ENCODE data around the gene NFIC.
"Not testable (repeated sequence)": the region's sequence is repeated elsewhere in the genome, so short reads cannot be mapped to it uniquely, and the experiment has no call there.

NFIC gene

DNA sequence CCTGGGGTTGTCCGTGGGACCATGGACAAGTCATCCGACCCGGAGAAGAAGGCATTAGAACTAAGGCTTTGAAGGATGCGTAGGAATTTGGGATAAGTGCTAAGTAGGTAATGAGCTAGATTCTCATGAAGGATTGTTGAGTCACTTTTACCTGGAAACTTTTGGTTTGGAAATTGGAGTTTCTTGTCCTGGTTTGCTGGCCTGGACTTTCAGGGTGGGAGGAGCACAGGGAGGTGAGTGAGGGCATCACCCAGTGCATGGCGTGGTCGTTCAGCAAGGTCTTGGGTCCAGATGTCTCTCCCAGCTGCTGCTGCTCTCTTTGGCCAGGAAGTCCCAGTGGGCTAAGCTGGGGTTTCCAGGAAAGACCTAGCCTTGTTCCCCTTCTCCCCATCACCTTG lies 7.6 kb downstream of the NFIC start:
- DNase-seq (ENCODE audit: low read depth in 2 of 2): no peak

- no peak for DNase-seq (ENCODE audit: low read depth in 2 of 2)
These were observed 8.2 kb downstream of the NFIC start for GRCh38 chr19:3374369-3375112.

DNA sequence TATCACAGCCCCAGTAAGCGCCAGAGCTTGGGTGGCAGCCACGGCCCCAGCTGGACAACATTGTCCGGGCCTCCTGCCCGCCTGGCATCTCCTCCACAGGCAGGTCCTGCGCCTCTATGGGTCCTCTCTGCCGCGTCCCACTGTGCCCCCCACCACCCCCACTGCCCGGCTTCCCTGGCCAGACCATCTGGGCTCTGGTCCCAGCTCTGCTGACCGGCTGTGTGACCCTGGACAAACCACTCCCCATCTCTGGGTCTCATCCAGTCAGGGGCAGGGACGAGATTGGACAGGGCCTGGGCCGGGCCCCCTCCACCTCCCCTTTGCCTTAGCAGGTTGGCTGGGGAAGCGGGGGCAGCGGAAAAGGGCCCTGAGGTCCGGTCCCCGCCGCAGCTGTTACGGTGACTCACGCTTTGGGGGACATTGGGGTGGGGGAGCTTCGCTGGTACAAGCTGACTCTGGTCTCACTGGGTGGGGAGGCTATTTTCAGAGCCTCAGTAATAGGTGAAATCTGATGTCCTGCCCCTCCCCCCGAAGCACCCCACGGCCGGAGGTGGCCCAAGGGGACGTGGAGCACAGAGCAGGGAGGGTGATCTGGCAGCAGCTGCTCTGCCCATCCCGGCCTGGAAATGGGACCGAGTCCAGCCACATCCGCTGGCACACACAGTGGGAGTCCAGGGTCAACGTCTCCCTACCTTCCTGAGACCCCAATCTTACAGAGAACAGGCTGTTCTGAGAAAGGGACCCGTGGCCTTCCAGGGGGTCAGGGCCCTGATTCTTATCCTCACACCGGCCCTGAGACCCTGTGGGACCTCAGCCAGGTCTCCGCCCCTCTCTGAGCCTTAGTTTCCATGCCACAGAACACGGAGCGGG lies 9.1 kb downstream of the NFIC start:
- DNase-seq (ENCODE audit: low read depth in 2 of 2): no peak

DNA sequence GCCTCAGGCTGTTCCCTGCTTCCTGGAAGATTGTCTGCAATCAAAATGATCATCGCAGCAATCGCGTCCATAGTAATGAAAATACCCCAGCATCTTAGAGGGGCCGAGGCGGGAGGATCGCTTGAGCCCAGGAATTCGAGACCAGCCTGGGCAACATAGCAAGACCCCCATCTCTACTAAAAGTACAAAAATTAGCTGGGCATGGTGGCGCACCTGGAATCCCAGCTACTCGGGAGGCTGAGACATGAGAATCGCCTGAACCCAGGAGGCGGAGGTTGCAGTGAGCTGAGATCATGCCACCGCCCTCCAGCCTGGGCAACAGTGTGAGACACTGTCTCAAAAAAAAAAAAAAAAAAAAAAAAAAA lies 9.7 kb downstream of the NFIC start:
- DNase-seq (ENCODE audit: low read depth in 2 of 2): not testable (repeated sequence)

DNA sequence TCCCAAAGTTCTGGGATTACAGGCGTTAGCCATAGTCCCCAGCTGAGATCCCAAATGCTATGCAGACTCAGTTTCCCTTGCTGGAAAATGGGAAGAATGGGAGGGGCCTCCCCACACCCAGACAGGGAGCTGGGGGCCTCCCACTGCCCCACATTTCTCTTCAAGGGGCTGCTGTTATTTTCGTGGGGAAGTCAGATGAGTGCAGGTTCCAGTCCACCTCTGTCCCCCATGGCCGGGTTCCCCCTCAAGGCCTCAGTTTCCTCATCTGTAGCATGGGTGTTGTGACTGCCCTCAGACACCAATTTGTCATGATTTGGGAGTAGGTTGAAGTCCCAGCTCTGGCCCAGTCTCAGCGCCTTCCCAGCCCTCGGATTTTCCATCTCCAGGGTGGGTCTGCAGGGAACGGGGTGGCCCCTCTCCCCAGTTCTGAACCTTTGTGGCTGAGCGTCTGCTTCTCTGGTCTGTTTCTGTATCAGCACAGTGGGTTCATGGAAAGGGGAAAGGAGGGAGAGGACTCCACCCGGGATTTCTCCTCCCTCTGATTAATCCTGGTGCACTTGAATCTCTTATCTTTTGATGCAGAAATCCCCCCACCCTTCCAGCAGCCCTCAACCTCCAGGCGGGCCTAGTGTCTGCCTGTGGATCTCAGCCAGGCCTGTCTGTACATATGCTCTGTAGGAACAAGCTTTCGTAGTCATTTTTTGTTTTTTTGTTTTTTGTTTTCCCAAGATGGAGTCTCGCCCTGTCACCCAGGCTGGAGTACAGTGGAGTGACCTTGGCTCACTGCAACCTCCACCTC lies 12.2 kb downstream of the NFIC start:
- DNase-seq (ENCODE audit: low read depth in 2 of 2): no peak

DNA sequence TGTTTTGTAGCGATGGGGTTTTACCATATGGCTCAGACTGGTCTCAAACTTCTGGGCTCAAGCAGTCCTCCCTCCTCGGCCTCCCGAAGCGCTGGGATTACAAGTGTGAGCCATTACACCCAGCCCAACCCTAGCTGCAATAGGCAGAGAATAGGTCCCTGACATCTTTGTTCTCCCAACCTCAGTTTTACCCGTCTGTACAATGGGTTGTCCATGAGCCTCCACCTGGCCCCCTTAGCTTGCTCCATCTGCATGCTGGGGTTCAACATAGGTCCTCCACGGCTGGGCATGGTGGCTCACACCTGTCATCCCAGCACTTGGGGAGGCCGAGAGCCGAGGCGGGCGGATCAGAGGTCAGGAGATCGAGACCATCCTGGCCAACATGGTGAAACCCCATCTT lies 14.4 kb downstream of the NFIC start:
- no peak for DNase-seq (ENCODE audit: low read depth in 2 of 2)

DNA sequence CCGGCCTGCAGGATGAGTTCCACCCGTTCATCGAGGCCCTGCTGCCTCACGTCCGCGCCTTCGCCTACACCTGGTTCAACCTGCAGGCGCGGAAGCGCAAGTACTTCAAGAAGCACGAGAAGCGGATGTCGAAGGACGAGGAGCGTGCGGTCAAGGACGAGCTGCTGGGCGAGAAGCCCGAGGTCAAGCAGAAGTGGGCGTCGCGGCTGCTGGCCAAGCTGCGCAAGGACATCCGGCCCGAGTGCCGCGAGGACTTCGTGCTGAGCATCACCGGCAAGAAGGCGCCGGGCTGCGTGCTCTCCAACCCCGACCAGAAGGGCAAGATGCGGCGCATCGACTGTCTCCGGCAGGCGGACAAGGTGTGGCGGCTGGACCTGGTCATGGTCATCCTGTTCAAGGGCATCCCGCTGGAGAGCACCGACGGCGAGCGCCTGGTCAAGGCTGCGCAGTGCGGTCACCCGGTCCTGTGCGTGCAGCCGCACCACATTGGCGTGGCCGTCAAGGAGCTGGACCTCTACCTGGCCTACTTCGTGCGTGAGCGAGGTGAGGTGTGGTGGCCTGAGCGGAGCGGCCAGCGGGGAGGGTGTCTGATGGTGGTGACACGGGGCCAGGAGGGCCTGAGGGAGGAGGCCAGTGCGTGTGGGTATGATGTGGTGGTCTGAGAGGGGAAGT lies 15.5 kb downstream of the NFIC start:
- DNase-seq (ENCODE audit: low read depth in 2 of 2): no peak

GRCh38 chr19:3382460-3383100 lies 16.2 kb downstream of the NFIC start:
- no peak for DNase-seq (ENCODE audit: low read depth in 2 of 2)

DNA sequence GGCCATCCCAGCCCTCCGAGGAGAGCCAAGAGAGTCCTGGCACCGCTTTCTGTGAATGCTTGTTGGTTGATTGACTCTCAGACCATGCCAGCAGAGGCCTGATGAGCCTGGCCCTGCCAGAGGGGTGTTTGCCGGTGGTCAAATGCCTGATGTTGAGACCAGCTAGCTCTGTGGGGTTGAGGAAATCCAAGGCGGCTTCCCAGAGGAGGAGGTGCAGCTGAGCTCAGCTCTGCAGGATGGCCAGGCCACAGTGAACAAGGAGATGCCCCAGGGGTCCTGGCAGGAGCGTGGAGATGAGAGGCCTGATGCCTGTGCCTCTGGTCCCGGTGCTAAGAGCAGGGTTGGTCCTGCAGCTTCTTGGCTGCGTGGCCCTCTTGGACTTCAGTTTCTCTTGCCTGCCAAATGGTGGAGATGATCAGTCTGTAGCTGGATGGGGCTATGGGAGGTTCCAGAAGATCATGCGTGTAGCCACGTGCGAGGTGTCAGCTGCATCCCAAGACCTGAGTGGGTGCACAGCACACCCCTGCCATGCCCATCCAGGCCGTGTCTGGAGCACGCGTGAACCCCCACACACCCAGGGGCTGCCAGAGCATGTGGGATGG lies 16.8 kb downstream of the NFIC start:
- no peak for DNase-seq (ENCODE audit: low read depth in 2 of 2)

DNA sequence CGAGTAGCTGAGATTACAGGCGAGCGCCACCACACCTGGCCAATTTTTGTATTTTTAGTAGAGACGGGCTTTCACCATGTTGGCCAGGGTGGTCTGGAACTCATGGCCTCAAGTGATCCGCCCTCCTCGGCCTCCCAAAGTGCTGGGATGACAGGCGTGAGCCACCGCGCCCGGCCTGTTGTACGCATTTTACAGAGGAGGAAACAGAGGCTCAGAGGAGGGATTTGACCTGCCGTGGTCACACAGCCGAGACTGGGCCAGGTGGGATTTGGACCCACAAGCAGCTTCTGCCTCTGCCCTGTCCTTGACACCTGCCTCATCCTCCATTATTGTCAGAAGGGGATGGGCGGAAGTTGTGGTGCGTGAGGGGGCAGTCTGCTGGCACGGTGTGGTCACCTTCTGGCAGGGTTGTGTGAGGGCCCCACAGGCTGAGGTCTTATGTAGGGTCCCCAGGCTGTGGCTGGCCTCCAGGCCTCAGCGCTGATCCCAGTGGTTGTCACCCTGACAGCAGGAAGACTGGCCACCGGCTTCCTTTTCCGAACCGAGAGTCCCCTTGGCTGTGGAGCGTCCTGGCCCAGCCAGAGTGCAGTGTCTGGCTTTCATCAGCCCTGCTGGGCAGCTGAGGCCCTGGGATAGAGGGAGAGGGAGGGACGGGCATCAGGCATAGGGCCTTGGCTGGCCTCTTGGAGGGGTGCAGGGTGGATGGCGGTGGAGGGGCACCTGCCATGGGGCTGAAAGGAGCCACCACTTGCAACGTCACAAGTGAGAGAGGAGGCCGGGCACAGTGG lies 20.3 kb downstream of the NFIC start:
- no peak for DNase-seq (ENCODE audit: low read depth in 2 of 2)

DNA sequence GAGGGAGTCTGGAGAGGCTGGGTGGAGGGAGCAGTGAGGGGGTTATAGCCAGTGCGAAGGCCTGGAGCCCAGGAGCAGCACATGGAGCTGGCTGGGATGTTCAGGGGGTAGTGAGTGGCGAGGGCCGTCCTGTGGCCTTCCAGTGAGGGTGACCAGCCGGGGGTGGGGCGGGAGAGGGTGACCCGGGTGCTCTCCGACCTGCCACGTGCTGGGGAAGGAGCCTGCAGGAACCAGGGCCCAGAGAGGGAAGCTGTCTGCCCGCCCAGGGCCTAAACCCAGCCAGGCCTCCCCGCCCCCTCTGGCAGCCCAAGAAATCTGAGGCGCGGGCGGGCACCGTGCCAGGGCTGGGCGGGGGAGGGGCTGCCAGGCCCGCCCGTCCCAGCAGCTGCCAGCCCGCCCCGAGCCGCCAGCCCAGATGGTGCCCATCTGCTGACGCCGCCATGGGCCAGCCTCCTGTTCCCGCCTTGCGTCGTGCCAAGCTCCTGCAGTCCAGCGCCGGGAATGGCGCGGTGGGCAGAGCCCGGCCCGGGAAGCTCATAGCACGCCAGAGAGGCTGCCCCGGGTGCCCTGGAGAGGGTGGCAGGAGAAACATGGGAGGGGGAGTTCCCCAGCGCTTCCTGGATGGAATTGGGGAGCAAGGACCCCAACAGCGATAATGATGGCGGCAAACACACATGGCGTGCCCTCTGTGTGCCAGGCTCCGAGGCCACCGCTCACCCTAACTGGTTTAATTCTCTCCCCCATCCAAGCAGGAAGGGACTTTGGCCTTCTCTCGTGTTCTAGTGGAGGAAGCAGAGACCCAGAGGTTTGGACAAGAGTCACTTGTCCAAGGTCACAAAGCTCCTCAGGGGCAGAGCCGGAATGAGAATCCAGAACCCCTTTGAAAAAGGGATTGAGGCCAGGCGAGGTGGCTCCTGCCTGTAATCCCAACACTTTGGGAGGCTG lies 21.5 kb downstream of the NFIC start:
- no peak for DNase-seq (ENCODE audit: low read depth in 2 of 2)

- DNase-seq (ENCODE audit: low read depth in 2 of 2): no peak
These were observed 23.0 kb downstream of the NFIC start for GRCh38 chr19:3389446-3389778.

DNA sequence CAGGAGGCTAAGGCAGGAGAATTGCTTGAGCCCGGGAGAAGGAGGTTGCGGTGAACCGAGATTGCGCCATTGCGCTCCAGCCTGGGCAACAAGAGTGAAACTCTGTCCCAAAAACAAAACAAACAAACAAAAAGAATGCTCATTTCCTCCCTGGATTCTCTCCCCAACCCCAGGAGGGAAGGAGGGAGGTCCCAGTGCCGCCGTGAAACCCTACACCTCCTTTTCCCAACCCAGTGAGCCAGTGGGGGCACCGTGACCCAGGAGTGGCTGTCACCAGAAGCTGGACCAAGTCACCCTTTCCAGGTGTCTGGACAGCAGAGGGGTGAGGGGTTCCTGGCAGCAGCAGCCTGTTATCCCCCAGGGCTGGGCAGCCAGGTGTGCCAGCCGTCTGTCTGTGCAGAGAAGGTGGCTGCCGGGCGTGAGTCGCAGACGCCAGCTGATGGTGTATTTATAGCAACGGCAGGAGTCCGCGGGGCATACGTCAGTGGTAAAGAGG lies 23.5 kb downstream of the NFIC start:
- no peak for DNase-seq (ENCODE audit: low read depth in 2 of 2)

DNA sequence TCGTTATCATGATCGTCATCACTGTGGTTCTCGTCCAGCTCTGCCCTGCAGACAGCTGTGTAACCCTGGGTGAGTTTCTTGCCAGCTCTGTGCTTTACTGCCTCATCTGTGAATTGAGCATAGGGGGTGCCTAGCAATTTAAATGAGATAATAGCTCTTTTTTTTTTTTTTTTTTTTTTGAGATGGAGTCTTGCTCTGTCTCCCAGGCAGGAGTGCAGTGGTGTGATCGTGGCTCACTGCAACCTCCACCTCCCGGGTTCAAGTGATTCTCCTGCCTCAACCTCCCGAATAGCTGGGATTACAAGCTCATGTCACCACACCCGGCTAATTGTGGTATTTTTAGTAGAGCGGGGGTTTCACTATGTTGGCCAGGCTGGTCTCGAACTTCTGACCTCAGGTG lies 25.5 kb downstream of the NFIC start:
- not testable (repeated sequence) for DNase-seq (ENCODE audit: low read depth in 2 of 2)

GRCh38 chr19:3392480-3392879 lies 26.1 kb downstream of the NFIC start:
- DNase-seq (ENCODE audit: low read depth in 2 of 2): no peak

- no peak for DNase-seq (ENCODE audit: low read depth in 2 of 2)
These were observed 30.5 kb downstream of the NFIC start for GRCh38 chr19:3396881-3397265.

- DNase-seq (ENCODE audit: low read depth in 2 of 2): no peak
These were observed 31.1 kb downstream of the NFIC start for GRCh38 chr19:3397266-3398022.

All from stimulated activated CD8-positive, alpha-beta memory T cell treated with anti-CD3 and anti-CD28 coated beads, Interleukin-15, amount 100 ng/mL, for 48 hours (primary cell).